Activated T-helper 1 cell treated with Interleukin-2 at 50 U/mL for 16 hours (primary cell): ENCODE data around the gene KCNE1.
"Not testable (repeated sequence)": the region's sequence is repeated elsewhere in the genome, so short reads cannot be mapped to it uniquely, and the experiment has no call there.

Source experiments
- DNase-seq: peaks from one replicate; pipeline ENCODE4 v3.0.0-alpha.2; 2020; ENCODE audit warnings: low read depth

The KCNE1 gene

DNA sequence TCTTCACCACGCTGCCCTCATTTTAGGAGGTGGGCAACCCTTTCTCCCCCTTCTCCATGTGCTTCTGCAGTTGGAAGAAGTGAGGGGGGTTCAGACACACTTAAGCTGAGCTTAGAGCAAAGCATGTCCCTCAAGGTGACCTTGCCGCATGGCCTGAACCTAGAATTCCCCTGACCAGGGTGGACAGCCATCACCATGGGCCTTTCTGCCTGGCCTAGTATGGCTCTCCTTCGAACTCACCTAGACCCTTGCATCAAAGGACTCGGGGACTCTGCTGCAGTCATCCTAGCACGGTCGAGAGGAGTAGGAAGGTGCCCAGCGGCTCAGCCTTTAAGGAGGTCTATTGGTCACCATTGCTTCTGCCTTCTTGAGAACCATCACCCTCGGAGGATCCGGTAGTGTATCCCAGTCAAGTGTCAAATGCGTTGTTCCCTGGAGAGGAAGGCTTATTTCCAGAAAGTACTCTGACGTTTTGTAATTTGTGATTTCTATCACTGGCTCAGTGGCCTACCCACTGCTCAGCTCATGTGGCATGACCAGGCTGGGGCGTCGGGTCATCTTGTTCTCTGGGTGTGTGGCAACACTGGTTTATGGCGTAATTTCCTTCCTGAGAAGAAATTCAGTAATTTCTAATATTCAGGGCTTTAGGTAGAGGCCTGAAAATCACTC lies at the start of gene KCNE1:
Gene KCNE1, minus strand, starts transcription at position 424 of the 669 bp plus-strand sequence. CDS start 62,576 bp downstream, outside the sequence.
- no peak for DNase-seq

DNA sequence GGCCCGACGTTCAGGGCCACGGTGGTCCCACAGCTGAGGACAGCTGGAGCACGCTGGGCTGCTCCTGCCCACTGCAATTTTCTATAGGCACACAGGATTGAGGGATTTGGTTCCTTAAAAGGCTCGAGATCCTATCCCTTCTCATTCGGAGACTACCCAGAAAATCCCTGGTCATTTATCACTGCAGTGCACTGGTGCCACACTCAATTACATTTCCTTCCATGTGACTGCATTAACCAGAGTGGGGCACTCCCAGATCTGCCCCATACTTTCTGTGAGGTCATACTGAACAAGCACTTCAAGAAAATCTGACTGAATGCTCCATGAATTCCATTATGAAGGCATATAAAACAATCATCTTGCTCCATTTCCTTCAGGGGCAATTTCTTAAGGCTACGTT lies 49.8 kb upstream of the KCNE1 start:
- DNase-seq: no peak

DNA sequence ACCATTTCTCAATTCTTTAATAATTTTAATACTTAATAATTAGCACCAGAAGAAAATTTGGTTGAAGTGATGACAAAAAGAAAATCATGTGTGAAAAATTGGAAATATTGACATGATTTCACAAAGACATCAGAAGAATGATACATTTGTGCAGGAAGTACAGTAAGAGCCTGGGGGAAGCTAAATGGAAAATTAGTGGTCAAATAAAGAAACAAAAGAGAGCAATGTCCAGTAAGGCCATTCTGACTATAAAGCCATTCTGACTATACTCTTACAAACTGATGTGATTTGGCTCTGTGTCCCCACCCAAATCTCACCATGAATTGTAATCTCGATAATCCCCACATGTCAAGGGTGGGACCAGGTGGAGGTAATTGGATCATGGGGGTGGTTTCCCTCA lies 48.6 kb upstream of the KCNE1 start:
- no peak for DNase-seq

DNA sequence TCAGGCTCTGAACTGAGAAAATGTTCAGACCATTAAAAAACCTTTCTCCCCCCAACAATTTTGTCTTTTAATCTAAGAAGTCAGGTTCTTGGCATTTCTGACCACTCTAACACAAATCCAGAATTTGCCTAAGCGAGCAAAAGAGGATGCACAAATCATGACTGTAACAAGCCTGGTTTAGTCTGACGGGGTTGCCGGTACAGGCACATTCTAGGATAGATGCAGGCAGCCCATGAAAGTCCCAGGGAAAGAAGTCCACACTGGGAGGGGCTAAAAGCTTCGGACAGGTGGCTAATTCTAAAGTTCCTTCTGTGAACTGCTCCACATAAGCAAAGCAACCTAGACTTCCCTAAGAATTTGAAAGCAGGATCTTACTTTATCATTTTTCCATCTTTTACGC lies 48.0 kb upstream of the KCNE1 start:
- no peak for DNase-seq

DNA sequence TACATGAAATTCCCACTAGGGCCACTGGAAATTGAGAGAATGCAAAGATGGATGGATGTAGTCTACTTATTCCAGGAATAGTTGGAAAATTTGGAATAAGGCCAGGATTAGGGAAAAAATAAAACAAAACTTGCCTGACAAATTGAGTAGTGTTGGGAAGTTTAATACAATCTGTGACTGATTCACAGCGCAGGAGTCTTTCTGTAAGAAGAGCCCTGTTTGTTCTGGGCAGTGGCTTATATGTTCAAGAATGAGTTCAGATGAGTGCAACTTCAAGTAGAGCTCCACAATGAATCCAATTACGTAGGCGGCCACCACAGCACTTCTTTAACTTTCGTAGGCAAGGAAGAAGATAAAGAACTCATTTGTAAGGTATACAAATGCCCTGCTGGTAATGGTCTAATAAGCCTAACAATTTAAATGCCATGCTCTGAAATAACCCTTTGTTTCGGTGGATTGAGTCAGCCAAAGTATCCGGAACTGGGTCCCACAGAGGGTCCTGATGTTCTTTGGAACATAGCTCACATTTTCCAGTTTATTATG lies 47.1 kb upstream of the KCNE1 start:
- DNase-seq: no peak

DNA sequence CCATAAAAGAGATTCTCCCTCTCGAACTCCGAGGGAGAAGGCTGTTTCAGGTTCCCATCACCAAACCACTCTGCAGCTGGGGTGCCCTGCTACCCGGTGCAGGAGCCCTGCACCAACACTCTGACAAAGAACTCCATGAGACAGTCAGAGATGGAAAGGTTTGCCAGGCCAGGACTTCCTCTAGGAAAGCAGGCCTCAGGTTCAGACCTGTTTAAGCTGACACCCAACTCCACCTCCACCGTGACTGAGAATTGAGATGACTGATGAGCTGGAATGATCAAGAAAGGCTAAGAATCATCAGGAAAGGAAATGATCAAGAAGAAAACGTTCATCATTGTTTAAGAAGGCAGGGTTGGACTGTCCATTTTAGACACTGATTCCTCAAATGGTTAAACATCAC lies 46.2 kb upstream of the KCNE1 start:
- DNase-seq: no peak

DNA sequence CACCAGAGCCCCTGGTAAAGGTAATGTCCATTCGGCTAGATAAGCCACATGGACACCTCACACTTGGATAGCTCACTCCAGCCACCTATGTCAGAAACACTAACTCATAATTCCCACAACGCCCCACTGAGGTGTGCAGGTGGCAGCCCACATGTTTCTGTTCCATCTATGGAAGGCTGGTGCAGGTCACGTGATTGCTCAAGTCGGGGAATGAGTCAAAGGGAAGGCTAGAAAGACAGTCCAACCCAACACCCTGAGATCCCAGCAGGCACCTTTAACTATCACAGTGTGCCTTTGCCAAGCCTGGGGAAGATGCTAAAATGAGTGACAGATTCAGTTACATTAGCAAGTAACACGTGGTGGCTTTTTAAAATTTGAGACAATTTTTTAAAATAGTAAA lies 45.3 kb upstream of the KCNE1 start:
- DNase-seq: no peak

DNA sequence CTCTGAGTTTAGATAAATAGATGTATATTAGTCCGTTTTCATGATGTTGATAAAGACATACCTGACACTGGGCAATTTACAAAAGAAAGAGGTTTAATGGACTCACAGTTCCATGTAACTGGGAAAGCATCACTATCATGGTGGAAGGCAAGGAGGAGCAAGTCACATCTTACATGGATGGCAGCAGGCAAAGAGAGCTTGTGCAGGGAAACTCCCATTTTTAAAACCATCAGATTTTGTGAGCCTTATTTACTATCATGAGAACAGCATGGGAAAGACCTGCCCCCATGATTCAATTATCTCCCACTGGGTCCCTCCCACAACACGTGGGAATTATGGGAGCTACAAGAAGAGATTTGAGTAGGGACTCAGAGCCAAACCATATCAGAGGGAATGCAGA lies 42.7 kb upstream of the KCNE1 start:
- not testable (repeated sequence) for DNase-seq

DNA sequence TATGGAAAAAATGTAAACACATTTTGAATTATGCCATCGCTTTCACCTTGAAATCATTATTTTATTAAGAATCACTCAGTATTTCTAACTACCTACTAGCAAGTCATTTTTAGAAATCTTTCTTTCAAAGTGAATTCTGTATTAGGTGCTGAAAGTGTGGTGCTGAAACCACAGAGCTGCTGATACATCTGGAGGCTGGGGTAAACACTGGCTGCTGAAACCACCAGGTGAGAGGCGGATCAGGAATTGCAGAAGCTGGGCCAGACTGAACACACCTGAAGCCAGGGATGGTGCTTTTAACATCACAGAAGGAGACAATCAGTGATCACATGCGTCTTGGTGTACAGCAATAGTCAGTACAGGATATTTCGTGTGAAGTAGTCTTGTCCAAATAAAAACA lies 42.2 kb upstream of the KCNE1 start:
- no peak for DNase-seq

DNA sequence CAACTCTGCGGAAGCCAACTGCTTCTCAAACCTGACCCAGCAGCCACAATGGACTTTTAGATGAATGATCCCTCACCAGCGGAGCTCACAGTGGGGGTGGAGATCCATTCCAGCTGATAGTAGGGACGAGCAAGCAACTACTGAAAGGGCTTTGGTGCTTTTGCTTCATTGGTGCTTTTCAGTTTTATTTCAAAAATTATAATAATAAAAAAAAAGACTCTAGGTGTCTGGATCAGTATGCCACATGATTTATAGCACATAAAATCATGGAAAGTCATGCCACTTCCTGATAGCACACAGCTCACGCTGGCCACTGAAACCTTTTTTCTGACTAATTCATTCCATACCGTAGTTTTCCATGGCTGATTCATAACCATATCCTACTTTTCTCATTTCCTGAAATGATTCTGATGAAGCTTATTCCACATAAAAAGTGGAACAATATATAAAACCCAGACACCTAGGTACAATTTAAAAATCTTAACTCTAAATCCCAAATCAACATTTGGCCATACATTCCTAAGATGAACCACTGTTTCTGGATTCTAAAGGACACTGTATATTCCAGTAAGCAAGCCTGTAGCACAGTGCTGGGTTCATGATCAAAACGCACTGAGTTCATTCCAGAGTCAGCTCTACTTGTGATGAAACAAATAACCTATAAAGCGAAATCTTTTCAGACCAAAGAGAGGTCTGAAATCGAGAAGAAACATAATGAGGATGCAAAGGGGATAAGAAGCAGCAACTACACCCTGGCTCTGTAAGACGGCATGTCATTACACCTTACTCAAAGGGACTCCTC lies 41.3 kb upstream of the KCNE1 start:
- DNase-seq: no peak

DNA sequence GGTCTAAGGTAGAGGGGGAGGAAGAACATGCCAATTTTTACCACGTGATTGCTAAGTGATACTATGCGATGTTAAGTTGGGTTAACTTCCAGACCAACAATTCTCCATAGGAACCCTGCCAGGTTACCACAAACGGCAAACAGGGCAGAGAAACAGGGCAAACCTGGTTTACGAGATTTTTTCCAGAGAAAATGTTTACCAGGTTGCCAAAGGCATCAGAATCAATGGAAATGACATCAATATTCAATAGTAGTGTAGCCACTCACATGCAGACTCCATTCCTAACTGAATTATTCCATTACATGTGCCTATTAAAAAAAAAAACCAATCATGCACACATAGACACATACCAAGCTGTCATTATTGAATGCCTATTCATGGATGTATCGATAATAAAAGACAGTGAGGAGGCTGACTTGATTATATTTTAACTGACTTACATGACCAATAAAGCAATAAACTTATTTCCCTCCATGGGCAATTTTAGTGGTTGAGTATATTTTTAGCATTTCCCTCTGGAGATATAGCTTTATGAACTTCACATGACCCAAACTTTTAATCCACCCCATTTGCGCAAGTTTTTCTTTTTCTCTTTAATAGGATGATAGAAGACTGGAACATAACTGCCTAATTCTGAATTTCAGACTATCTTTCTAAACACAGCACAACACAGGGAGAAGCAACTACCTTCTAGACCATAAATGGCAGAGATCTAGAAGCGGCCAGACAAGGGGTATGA lies 40.5 kb upstream of the KCNE1 start:
- DNase-seq: no peak

DNA sequence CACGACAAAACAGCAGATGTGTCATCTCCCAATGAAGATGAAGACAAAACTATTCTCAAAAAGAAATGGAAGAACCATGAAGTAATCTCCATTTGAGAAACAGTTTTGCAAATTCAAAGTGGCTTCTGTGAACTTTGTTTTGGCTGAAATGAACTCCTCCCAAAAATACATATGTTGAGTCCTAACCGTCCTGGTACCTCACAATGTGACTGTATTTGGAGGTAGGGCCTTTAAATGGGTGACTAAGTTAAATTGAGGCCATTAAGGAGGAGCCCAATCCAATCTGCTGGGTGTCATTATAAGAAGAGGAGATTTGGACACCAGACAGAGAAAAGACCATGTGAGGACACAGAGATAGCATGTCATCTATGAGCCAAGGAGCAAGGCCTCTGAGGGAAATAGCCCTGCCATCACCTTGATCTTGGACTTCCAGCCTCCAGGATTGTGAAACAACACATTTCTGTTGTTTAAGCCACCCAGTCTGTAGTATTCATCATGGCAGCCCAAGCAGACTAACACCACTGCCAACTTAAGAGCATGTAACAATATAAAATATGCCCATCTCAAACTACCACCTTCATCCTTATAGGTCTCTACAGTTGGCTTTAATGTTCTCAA lies 38.3 kb upstream of the KCNE1 start:
- no peak for DNase-seq

DNA sequence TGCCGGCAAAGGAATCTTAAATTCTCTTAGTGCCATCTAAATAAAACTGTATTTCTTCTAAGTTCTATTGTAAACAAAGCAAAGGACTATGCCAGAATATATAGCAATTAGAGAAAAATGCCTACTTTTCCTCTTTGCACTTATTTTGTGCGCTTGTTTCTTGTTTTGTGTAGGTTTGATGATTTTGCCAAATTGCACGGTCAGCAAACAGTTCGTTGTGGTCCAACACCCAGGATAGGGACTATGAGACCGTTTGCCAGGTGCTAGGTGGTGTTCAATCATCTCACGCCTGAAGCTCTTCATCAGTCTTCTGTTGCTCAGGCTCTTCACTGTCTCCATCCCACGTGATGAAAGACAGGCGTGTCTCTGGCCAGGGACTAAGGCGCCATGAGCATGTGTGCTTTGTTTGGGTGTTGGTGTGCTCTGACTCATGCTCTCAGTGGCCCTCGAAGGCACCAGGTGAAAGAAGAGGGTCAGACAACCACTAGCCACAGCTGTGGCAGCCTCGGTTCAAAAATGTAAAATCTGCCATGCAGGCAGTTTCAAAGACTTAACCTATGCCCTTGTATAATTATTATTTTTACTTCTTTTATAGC lies 36.9 kb upstream of the KCNE1 start:
- DNase-seq: no peak

DNA sequence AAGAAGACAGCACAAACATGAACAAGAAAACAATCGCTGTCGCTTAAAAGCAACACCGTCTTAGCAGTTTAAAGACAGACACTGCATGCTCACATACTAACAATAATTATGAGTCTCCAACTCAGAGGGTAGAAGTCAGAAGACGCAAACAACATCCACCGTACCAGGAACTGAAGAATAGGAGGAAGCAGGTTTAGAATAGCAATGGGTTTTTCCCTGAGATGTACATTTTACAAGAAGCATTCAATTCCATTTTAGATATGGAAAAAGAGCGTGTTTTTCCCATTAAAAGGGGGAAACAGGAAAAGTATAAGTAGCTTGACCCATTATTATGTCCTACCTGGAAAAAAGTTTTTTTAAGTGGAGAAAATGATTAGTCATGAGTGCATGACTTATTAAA lies 34.5 kb upstream of the KCNE1 start:
- DNase-seq: no peak

DNA sequence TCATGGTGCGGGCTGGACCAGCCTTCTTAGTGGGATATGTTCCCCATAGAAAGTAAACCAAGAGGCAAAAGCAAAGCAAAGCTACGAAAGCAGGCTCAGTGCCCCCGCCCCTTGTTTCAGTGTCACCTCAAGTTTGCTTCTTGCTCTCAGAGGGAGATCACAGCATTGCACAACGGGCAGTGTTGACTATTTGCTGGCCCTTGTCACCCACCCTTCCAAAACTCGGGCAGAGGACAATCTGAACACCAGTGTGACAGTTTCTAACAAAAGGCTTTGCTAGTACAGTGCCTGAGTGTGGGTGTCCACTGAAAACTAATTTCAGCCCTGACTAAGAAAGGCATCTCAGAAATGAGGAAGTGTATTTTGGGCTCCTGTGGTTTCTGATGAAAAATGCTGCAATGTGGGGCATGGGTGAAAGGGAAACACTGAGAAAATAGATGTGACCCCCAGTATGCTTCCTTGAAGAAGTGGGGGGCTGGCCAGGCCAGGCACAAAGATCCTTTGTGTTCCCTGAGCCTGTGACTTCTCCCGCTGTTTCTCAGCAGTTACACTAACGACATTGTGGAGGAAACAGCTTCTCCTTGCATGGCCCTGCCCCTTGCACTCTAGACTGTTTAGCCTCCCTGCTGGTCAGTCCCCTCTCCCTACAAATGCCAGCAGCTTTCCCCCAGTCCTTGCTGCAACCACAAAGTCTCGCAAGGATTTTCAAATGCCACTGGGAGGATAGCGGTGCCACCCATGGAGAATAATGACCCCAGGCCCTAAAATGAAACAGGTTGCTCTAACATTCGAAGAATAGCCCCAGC lies 33.3 kb upstream of the KCNE1 start:
- no peak for DNase-seq

DNA sequence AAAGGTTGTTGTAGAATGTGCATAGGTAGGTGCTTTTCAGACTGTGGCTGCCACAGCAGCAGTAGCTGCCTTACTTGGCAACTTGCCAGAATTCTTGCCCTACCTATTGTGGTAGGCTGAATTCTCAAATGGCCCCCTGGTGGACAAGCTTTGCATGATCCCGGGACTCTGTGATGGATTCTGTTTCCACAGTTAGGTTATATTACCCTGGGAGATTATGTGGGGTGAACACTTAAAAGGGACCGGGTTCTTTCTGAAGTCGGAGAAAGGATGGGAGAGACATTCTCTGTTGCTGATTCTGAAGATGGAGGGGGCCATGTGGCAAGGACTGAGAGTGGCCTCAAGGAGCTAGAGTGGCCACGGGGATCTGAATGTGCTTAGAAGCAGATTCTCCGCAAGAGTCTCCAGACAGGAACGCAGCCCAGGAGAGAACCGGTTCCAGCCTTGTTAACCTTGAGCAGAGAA lies 32.1 kb upstream of the KCNE1 start:
- no peak for DNase-seq

DNA sequence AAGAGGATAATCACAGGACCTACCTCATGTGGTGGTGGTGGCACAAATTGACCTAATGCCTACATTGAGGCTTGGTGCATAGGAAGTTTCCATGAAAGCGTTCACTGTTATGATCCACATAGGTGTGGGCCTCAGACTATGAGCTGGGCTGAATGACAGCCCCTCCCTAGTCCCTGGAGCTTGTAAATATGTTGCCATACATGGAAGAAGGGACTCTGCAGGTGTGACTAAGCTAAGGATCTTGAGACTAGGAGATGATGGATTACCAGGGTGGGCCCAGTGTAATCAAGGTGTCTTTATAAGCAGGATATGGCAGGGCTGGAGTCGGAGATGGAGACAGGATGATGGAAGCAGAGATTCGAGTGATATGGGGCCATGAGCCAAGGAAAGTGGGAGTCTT lies 31.0 kb upstream of the KCNE1 start:
- DNase-seq: no peak

DNA sequence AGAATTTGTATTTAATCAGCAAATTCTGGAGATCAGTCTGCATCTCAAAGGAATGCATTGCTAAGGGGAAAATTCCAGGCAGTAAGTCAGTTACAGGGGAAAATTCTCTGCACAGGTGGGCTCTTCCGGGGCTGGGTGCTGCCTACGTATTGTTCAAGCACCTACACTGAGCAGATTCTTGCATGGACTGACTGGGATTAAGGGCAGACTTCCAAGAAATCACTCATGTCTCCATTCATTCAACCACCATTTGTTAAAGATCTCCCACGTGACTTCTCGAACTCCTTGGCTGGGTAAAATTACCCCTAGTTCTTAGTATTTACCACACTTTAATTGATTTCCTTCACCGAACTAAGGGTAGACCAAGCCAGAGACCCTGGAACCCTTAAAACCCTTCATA lies 28.2 kb upstream of the KCNE1 start:
- no peak for DNase-seq

DNA sequence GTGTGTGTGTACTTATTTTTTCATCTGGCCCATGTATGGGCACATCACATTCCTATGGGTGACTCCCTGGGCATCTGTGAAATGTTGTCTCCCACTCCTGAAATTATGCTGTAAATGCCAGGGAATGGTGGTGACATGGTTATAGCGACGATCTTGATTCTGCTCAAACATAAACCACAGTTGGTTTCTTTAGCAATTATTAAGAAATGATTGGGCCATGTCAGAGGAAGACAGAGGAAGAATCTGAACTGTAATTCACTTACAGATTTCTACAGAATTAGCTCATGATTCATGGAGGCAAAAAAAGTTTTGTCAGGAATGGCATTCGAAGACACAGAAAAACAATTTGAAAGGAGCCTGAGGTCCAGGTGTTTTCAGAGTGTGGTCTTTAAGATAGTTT lies 25.8 kb upstream of the KCNE1 start:
- no peak for DNase-seq

DNA sequence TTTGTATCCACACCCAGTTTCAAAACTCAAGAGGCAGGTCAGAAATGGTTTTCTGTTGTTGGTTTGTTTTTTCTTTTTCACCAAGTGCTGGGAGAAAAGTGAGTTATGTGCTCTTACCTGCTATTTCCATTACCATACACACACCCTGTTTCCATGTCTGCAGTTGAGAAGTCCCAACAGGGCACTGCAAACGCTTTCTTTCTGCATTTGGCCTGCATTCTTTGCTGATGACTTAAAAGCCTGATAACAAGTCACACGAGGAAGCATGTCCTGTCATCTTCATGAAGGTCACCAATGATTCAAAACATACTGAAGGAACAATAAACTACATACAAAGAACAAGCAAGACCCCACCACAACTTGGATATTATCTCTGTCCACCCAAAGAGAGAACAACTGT lies 24.8 kb upstream of the KCNE1 start:
- DNase-seq: no peak

DNA sequence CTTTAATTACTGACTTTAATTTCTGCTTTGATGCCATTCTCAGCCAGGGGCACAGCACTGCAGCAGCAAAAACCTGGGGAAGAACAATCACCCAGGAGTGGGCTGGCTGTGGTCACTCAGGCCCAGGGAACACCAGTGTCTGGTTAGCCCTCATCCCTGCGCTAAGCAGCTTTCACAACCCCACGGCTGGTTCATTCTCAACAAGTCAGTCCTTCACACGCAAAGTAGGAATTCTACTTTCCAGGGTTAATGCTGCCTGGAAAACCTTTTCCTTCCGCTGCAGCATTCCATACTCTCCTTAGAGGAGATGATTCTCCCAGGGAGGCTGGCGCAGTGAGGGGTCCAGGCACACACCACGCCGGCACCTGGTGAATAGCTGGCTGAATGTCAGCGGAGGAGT lies 24.3 kb upstream of the KCNE1 start:
- no peak for DNase-seq
